HK-2 (cell line): ENCODE results near the gene ARHGEF4.

Source experiments
- DNase-seq: peaks from one replicate; pipeline ENCODE4 v3.0.0-alpha.2; 2018; ENCODE audit not compliant: unreplicated experiment

ARHGEF4 gene

GRCh38 chr2:131085646-131086045, 248.9 kb downstream of the ARHGEF4 start:
- DNase-seq = no peak

- DNase-seq = no peak
These were observed 255.8 kb downstream of the ARHGEF4 start for GRCh38 chr2:131092458-131093005.

GRCh38 chr2:131093006-131093695, 256.4 kb downstream of the ARHGEF4 start, which contains the start of gene FAM168B:
Gene FAM168B, minus strand, starts transcription at chr2:131093460. Its CDS starts 10,814 bp downstream, at chr2:131082646.
- DNase-seq = peak; percentile 88

- no peak for DNase-seq
These were observed 257.2 kb downstream of the ARHGEF4 start for GRCh38 chr2:131093696-131094462.

GRCh38 chr2:131094463-131095281, 258.0 kb downstream of the ARHGEF4 start:
- DNase-seq = no peak
